Panc1 (cell line): ENCODE measurements around the gene GLRX5. TPM values are rescaled to one million over a fixed set of nuclear protein-coding genes. Genes with fewer than 3 reads are reported as not detected.
A peak's percentile ranks its signal among the peaks of the same experiment; 100 is the strongest.

Experiments
- ATAC-seq: fragments of 200-7000 bp; cut with Tn5 transposase; 2 replicates; pipeline ENCODE4 v1.9.1; 2020; ENCODE audit warnings: mild to moderate bottlenecking, moderate library complexity
- BruUV-seq: library from RNA; stranded (reverse); fragments of 400-500 nt; replicated peaks from 2 replicates; lab custom pipeline; 2021; lab: Mats Ljungman, UMichigan
- CTCF ChIA-PET: fragments of 300-600 bp; sonication (Branson Sonifier 250); formaldehyde crosslinking; loops from one replicate; lab custom pipeline; 2022; ENCODE audit warnings: antibody characterized with exemption; lab: Charles Lee
- POLR2A ChIA-PET: fragments of 300-600 bp; sonication (Branson Sonifier 250); formaldehyde crosslinking; loops from one replicate; lab custom pipeline; 2022; ENCODE audit warnings: antibody characterized with exemption; lab: Charles Lee
- DNase-seq: peaks from one replicate; pipeline ENCODE4 v3.0.0-alpha.2; 2010; ENCODE audit warnings: low read depth, low spot score
- H3K27ac ChIP-seq: 2 replicates; pipeline ENCODE4 v1.5.1; 2011; ENCODE audit warnings: mild to moderate bottlenecking, low read length, inconsistent platforms
- H3K27me3 ChIP-seq: fragments of 200-500 bp; sonication (Bioruptor generic); 2 replicates; pipeline ENCODE4 v1.6.0; 2014; ENCODE audit warnings: low read length, inconsistent platforms; ENCODE audit not compliant: control insufficient read depth, insufficient read depth
- H3K36me3 ChIP-seq: fragments of 200-500 bp; sonication (Bioruptor generic); 2 replicates; pipeline ENCODE4 v1.5.1; 2014; ENCODE audit warnings: inconsistent platforms, mild to moderate bottlenecking, low read length, moderate library complexity; ENCODE audit not compliant: control insufficient read depth, insufficient read depth
- H3K4me1 ChIP-seq: 2 replicates; pipeline ENCODE4 v1.5.1; 2011; ENCODE audit warnings: inconsistent platforms, mild to moderate bottlenecking, low read length, moderate library complexity; ENCODE audit not compliant: control insufficient read depth, insufficient read depth
- H3K4me3 ChIP-seq, 2 experiments: 2 replicates each; pipeline ENCODE4 v1.5.1; 2011 to 2012; ENCODE audit warnings: low read depth in 2 of 2, low read length in 2 of 2, mild to moderate bottlenecking in 2 of 2, inconsistent platforms in 1 of 2, moderate library complexity in 1 of 2
- H3K9me3 ChIP-seq: fragments of 200-500 bp; sonication (Bioruptor generic); 2 replicates; pipeline ENCODE4 v1.5.1; 2014; ENCODE audit warnings: low read depth, mild to moderate bottlenecking, inconsistent platforms, low read length, moderate library complexity; ENCODE audit not compliant: control insufficient read depth, insufficient read depth
- CTCF ChIP-seq: fragments of 450-650 bp; IDR thresholded peaks from 2 replicates; pipeline ENCODE4 v1.5.1; 2017; ENCODE audit warnings: mild to moderate bottlenecking
- POLR2AphosphoS5 ChIP-seq: IDR thresholded peaks from 2 replicates; pipeline ENCODE4 v1.6.1; 2012; ENCODE audit warnings: mild to moderate bottlenecking, low read depth, low read length, moderate library complexity
- REST ChIP-seq, 2 experiments: IDR thresholded peaks; 2 replicates each; pipeline ENCODE4 v1.6.1; 2011 to 2012; ENCODE audit warnings: low read depth in 2 of 2, control low read depth in 1 of 2, low read length in 1 of 2, mild to moderate bottlenecking in 1 of 2, moderate library complexity in 1 of 2; ENCODE audit not compliant: insufficient read depth in 1 of 2
- SIN3A ChIP-seq: IDR thresholded peaks from 2 replicates; pipeline ENCODE4 v1.6.1; 2012; ENCODE audit warnings: low read depth, mild to moderate bottlenecking, low read length, moderate library complexity, borderline replicate concordance; ENCODE audit not compliant: insufficient read depth
- TCF7L2 ChIP-seq: IDR thresholded peaks from 2 replicates; pipeline ENCODE4 v1.6.1; 2011; ENCODE audit warnings: mild to moderate bottlenecking, low read depth, low read length, inconsistent platforms
- in situ Hi-C: cut with HindIII; loops from 2 replicates; pipeline ENCODE4 v1.10.0; 2016; ENCODE audit warnings: low sequenced_read_pairs, low pct_unique_long_range_greater_than_20kb
- intact Hi-C: fragments of 100-400 bp; cut with micrococcal nuclease; formaldehyde crosslinking; loops from one replicate; pipeline ENCODE4 v1.10.0; 2022; ENCODE audit not compliant: unreplicated experiment
- total RNA-seq: library from RNA; stranded (reverse); gene quantifications from one replicate; pipeline ENCODE4 v1.2.1, GENCODE V29; 2021; ENCODE audit not compliant: unreplicated experiment

The GLRX5 gene
- total RNA-seq, 1 experiment from 2014 or later = 38.6 TPM

GRCh38 chr14:95507701-95508103 is 27.1 kb upstream of the GLRX5 start:
- no TSS peak for BruUV-seq

GRCh38 chr14:95508377-95508776 is 26.5 kb upstream of the GLRX5 start:
- Histone ChIP-seq H3K4me1 (no peaks in the 10 kb centered on the region; the same call in 1 of the 2 replicates), H3K36me3 (no peaks in the 10 kb centered on the region), H3K27ac (no peak overlapping the region), H3K27me3 (no peaks in the 10 kb centered on the region), H3K9me3 (no peaks in the 10 kb centered on the region), H3K4me3 (no peak overlapping the region)
- intact Hi-C loops = no loop called here
- DNase-seq (no peak), ATAC-seq (no peak)
- ChIA-PET POLR2A (no interaction called here), CTCF (no interaction called here)
- TF ChIP-seq REST (IDR thresholded peaks at IDR 0.05; ENCODE audit: insufficient read depth in 1 of 2, low read depth in 2 of 2, low read length in 1 of 2) (no peak), CTCF (no peak), SIN3A (no peak), POLR2AphosphoS5 (no peak), TCF7L2 (no peak)
- in situ Hi-C loops = no loop called here
- BruUV-seq = no TSS peak

More at GRCh38 chr14:95507701-95508103, 27.1 kb upstream of the GLRX5 start:
- H3K4me1 ChIP-seq = no peaks in the 10 kb centered on the region; the same call in 1 of the 2 replicates
- no peak overlapping the region for H3K27ac ChIP-seq
- H3K27me3 ChIP-seq = no peaks in the 10 kb centered on the region
- H3K9me3 ChIP-seq = no peaks in the 10 kb centered on the region
- no peak for TF ChIP-seq CTCF
- TF ChIP-seq SIN3A = no peak
- TF ChIP-seq REST (IDR thresholded peaks at IDR 0.05; ENCODE audit: insufficient read depth in 1 of 2, low read depth in 2 of 2, low read length in 1 of 2) = no peak
- no peak for TF ChIP-seq TCF7L2
- TF ChIP-seq POLR2AphosphoS5 = no peak
- ChIA-PET CTCF (no interaction called here), POLR2A (no interaction called here)
- DNase-seq = no peak
- H3K4me3 ChIP-seq = no peak overlapping the region
- ATAC-seq = peak; percentile 71
- H3K36me3 ChIP-seq = no peaks in the 10 kb centered on the region
- in situ Hi-C loops (no loop called here), intact Hi-C loops (no loop called here)
